Measurements from ENCODE around the gene IL1RL2.

DNA sequence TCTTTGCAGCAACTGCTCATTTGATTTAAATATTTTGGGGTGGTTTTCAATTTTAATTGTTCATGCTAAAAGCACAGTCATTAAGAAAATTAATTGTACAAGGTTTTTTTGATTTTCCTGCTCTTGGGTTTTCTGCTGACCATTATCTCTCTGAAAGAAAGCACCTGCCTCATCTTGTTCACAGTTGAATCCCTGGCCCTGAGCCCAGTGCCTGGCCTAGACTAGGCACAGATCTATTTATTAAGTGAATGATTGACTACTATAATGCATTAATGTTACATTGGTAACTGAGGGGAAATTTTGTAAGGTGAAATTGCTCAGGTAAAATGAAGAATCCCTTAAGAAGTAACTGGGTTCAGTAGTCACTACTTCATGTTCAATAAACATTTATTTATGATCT, 22.0 kb downstream of the IL1RL2 start:
- TF ChIP-seq, protein P1, sequence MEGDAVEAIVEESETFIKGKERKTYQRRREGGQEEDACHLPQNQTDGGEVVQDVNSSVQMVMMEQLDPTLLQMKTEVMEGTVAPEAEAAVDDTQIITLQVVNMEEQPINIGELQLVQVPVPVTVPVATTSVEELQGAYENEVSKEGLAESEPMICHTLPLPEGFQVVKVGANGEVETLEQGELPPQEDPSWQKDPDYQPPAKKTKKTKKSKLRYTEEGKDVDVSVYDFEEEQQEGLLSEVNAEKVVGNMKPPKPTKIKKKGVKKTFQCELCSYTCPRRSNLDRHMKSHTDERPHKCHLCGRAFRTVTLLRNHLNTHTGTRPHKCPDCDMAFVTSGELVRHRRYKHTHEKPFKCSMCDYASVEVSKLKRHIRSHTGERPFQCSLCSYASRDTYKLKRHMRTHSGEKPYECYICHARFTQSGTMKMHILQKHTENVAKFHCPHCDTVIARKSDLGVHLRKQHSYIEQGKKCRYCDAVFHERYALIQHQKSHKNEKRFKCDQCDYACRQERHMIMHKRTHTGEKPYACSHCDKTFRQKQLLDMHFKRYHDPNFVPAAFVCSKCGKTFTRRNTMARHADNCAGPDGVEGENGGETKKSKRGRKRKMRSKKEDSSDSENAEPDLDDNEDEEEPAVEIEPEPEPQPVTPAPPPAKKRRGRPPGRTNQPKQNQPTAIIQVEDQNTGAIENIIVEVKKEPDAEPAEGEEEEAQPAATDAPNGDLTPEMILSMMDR (conservative IDR thresholded peaks at IDR 0.05 in 1 of 2, IDR thresholded peaks at IDR 0.05 in 1 of 2; ENCODE audit: low read depth in 1 of 2, low read length in 2 of 2), result no peak
- TF ChIP-seq EZH2 (IDR thresholded peaks at IDR 0.05; ENCODE audit: low read length, missing control alignments), result no peak

Data from fibroblast of lung (primary cell).